HepG2 (cell line): ENCODE measurements around the gene UBE2S. TPM values are rescaled to one million over a fixed set of nuclear protein-coding genes. Genes with fewer than 3 reads are reported as not detected.

Experiments
- ATAC-seq: fragments of 200-7000 bp; cut with Tn5 transposase; 3 replicates; pipeline ENCODE4 v1.9.1; 2020; ENCODE audit warnings: mild to moderate bottlenecking, moderate library complexity
- BruUV-seq: library from RNA; stranded (reverse); fragments of 400-500 nt; replicated peaks from 2 replicates; lab custom pipeline; 2021; lab: Mats Ljungman, UMichigan
- CTCF ChIA-PET: fragments of 300-600 bp; formaldehyde crosslinking; extraction: SDS; loops from one replicate; lab custom pipeline; 2021; ENCODE audit warnings: low total read pairs, inconsistent platforms, low intra/inter-chr PET ratio; lab: Yijun Ruan, JAX
- POLR2A ChIA-PET: fragments of 350-600 bp; sonication (Branson Sonifier 250); formaldehyde crosslinking; loops from one replicate; lab custom pipeline; 2020; ENCODE audit warnings: antibody characterized with exemption, inconsistent platforms; lab: Yijun Ruan, JAX
- DNase-seq: peaks from one replicate; pipeline ENCODE4 v3.0.0-alpha.2; 2015; ENCODE audit warnings: low spot score
- FAIRE-seq: peaks from 3 replicates; lab custom pipeline; 2011; peaks lifted over from hg19 to GRCh38; lab: Jason Lieb, UNC
- H2AFZ ChIP-seq: one replicate; pipeline ENCODE4 v1.6.1; 2011; ENCODE audit warnings: low read length, inconsistent platforms
- H3K27ac ChIP-seq: fragments of 300-600 bp; 3 replicates; pipeline ENCODE4 v1.8.0; 2011; ENCODE audit warnings: mixed run types, mild to moderate bottlenecking, mixed read lengths, low read length, inconsistent platforms; ENCODE audit not compliant: insufficient read depth; ENCODE audit errors: extremely low read length
- H3K27me3 ChIP-seq, 2 experiments: fragments of 200-600 bp in 1 of 2; 2 replicates in 1 of 2; 3 replicates in 1 of 2; pipeline versions ENCODE4 v1.6.0 to v1.8.0; 2011; ENCODE audit warnings: low read length in 2 of 2, mild to moderate bottlenecking in 2 of 2, moderate library complexity in 2 of 2, inconsistent platforms in 1 of 2; ENCODE audit not compliant: insufficient read depth in 2 of 2, control insufficient read depth in 1 of 2
- H3K36me3 ChIP-seq, 2 experiments: fragments of 200-600 bp in 1 of 2; replicated peaks in 1 of 2; 2 replicates in 1 of 2; 3 replicates in 1 of 2; pipeline versions ENCODE4 v1.5.1 to v1.8.0; 2011; ENCODE audit warnings: low read length in 2 of 2, inconsistent platforms in 1 of 2; ENCODE audit not compliant: insufficient read depth in 2 of 2, control insufficient read depth in 1 of 2
- H3K4me1 ChIP-seq: 2 replicates; pipeline ENCODE4 v1.5.1; 2012; ENCODE audit warnings: low read length, inconsistent platforms; ENCODE audit not compliant: insufficient read depth
- H3K4me2 ChIP-seq: 2 replicates; pipeline ENCODE4 v1.6.0; 2011; ENCODE audit warnings: low read depth, low read length, inconsistent platforms
- H3K4me3 ChIP-seq, 3 experiments: fragments of 200-600 bp in 1 of 3; sonication (generic), shearing (Covaris generic) in 1 of 3; replicated peaks in 1 of 3; 2 replicates each; pipeline ENCODE4 v1.5.1; 2011 to 2016; ENCODE audit warnings: low read length in 3 of 3, inconsistent platforms in 2 of 3, low read depth in 2 of 3, mild to moderate bottlenecking in 2 of 3, control low read depth in 1 of 3, mixed read lengths in 1 of 3; ENCODE audit not compliant: insufficient read depth in 1 of 3
- H3K79me2 ChIP-seq: one replicate; pipeline ENCODE4 v1.6.1; 2011; ENCODE audit warnings: low read length, inconsistent platforms; ENCODE audit not compliant: insufficient read depth
- H3K9ac ChIP-seq: 2 replicates; pipeline ENCODE4 v1.6.0; 2011; ENCODE audit warnings: mild to moderate bottlenecking, low read depth, low read length, inconsistent platforms; ENCODE audit not compliant: insufficient read depth
- H3K9me3 ChIP-seq: 2 replicates; pipeline ENCODE4 v1.5.1; 2012; ENCODE audit warnings: mild to moderate bottlenecking, low read length
- H4K20me1 ChIP-seq: 2 replicates; pipeline ENCODE4 v1.6.0; 2011; ENCODE audit warnings: inconsistent platforms, mild to moderate bottlenecking, low read length, moderate library complexity; ENCODE audit not compliant: insufficient read depth
- ARNTL ChIP-seq: sonication (generic); formaldehyde crosslinking; IDR thresholded peaks from 2 replicates; pipeline ENCODE4 v1.4.0; 2020; ENCODE audit warnings: mild to moderate bottlenecking, missing genetic modification reagents
- CC2D1A ChIP-seq: sonication (generic); formaldehyde crosslinking; IDR thresholded peaks from 2 replicates; pipeline ENCODE4 v1.8.1; 2023; ENCODE audit warnings: mild to moderate bottlenecking, missing genetic modification reagents
- FOXC1 ChIP-seq: sonication (generic); formaldehyde crosslinking; IDR thresholded peaks from 2 replicates; pipeline ENCODE4 v1.8.0; 2022; ENCODE audit warnings: mild to moderate bottlenecking, missing genetic modification reagents, borderline replicate concordance
- MXI1 ChIP-seq: IDR thresholded peaks from 3 replicates; pipeline ENCODE4 v1.6.1; 2012; ENCODE audit warnings: low read depth, low read length, inconsistent platforms, borderline replicate concordance
- NCOR1 ChIP-seq: fragments of 200-600 bp; sonication (generic); IDR thresholded peaks from 2 replicates; pipeline ENCODE4 v1.7.0; 2017; ENCODE audit warnings: antibody characterized with exemption, low read length, borderline replicate concordance
- PTBP1 ChIP-seq: fragments of 200-400 bp; formaldehyde crosslinking; IDR thresholded peaks from 2 replicates; pipeline ENCODE4 v1.6.1; 2018; ENCODE audit warnings: low read length, low read depth; ENCODE audit not compliant: poor library complexity, severe bottlenecking
- SNAPC2 ChIP-seq: sonication (generic); formaldehyde crosslinking; IDR thresholded peaks from 2 replicates; pipeline ENCODE4 v1.8.1; 2022; ENCODE audit warnings: mild to moderate bottlenecking, missing genetic modification reagents
- SOX6 ChIP-seq, 2 experiments: fragments of 450-650 bp in 1 of 2; sonication (generic) in 1 of 2; formaldehyde crosslinking in 1 of 2; IDR thresholded peaks; 2 replicates each; pipeline versions ENCODE4 v1.4.0 to v1.6.1; 2017 to 2020; ENCODE audit warnings: antibody characterized with exemption in 1 of 2, mild to moderate bottlenecking in 1 of 2, missing genetic modification reagents in 1 of 2
- SP1 ChIP-seq, 2 experiments: fragments of 450-650 bp in 1 of 2; sonication (generic) in 1 of 2; formaldehyde crosslinking in 1 of 2; IDR thresholded peaks; 2 replicates each; pipeline versions ENCODE4 v1.4.0 to v1.6.1; 2016 to 2020; ENCODE audit warnings: missing genetic modification reagents in 1 of 2
- ZEB1 ChIP-seq: IDR thresholded peaks from 2 replicates; pipeline ENCODE4 v1.6.1; 2012; ENCODE audit warnings: mild to moderate bottlenecking, low read depth, inconsistent platforms; ENCODE audit not compliant: insufficient replicate concordance
- ZNF121 ChIP-seq: sonication (generic); formaldehyde crosslinking; IDR thresholded peaks from 2 replicates; pipeline ENCODE4 v1.5.0; 2020; ENCODE audit warnings: mild to moderate bottlenecking, missing genetic modification reagents
- ZNF256 ChIP-seq: sonication (generic); formaldehyde crosslinking; conservative IDR thresholded peaks from 2 replicates; pipeline ENCODE4 v1.4.0; 2020; ENCODE audit warnings: missing genetic modification reagents
- ZNF263 ChIP-seq: sonication (generic); formaldehyde crosslinking; IDR thresholded peaks from 2 replicates; pipeline ENCODE4 v1.4.0; 2020; ENCODE audit warnings: missing genetic modification reagents
- ZNF878 ChIP-seq: sonication (generic); formaldehyde crosslinking; IDR thresholded peaks from 2 replicates; pipeline ENCODE4 v1.8.1; 2023; ENCODE audit warnings: mild to moderate bottlenecking, missing genetic modification reagents, moderate library complexity
- WGBS: methylation state at CpG from one replicate; pipeline ENCODE4 v1.1.6; 2017; ENCODE audit warnings: low lambda C conversion rate; 5-methylcytosine and 5-hydroxymethylcytosine counted together
- in situ Hi-C: cut with HindIII; loops from 2 replicates; pipeline ENCODE4 v1.10.0; 2017; ENCODE audit warnings: low pct_unique_long_range_greater_than_20kb; ENCODE audit not compliant: extremely low pct_ligation_motif_present
- intact Hi-C: fragments of 100-400 bp; cut with micrococcal nuclease; formaldehyde crosslinking; loops from one replicate; pipeline ENCODE4 v1.10.0; 2022; ENCODE audit not compliant: unreplicated experiment
- polyA plus RNA-seq, 8 experiments: library from polyadenylated mRNA; depleted of rRNA in 3 of 8; stranded (reverse) in 7 of 8; unstranded in 1 of 8; fragments of >200 nt; fragmentation: Illumina TruSeq in 4 of 8; extraction: Trizol in 4 of 8; gene quantifications; 2 replicates each; pipeline versions ENCODE4 v1.2.1 to v1.2.3, GENCODE V29; 2011 to 2016; ENCODE audit warnings: low read depth in 4 of 8, missing spikeins in 1 of 8, mixed read lengths in 1 of 8; ENCODE audit not compliant: insufficient read depth in 1 of 8
- total RNA-seq, 5 experiments: library from RNA; depleted of rRNA; stranded (reverse); fragments of >200 nt; fragmentation: Illumina TruSeq; extraction: Trizol; gene quantifications; 2 replicates each; pipeline ENCODE4 v1.2.3, GENCODE V29; 2016; ENCODE audit warnings: low read depth in 1 of 5
- TF ChIP-seq, protein P1 (sequence below): sonication (generic); formaldehyde crosslinking; IDR thresholded peaks from 2 replicates; pipeline ENCODE4 v1.4.0; 2020; ENCODE audit warnings: missing genetic modification reagents, mild to moderate bottlenecking, borderline replicate concordance
- TF ChIP-seq, protein P2 (sequence below): sonication (generic); formaldehyde crosslinking; IDR thresholded peaks from 2 replicates; pipeline ENCODE4; 2020; ENCODE audit warnings: missing genetic modification reagents, mild to moderate bottlenecking, borderline replicate concordance

Gene UBE2S
- total and polyA plus RNA-seq, 2 of the 13 experiments (the other 11 are each of a cell fraction or from before 2014, with no cell fraction given): 32.2 to 39.3 TPM

DNA sequence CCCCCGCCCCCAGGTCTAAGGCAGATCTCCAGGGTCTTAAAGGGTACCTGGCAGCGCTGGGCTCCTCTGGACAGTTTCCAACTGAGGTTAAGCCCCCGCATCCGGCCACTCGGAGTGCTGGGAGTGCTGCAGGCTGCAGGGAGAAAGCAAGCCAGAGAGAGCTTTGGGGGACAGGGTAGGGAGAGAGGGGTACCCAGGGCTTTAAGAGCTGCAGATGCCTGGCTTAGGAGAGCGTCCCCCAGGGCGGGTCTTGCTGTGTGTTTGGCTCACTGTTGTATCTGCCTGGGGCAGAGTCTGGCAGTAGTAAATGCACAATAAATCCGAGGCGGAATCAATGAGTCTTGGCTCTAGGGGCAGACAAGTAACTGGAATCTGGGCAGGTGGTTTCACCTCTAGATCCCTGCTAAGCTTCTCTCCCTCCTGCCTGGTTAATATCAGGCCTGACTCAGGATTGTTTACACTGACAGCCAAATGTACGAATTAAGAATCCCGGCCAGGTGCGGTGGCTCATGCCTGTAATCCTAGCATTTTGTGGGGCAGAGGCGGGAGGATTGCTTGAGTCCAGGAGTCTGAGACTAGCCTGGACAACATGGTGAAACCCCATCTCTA, 52.3 kb downstream of the UBE2S start:
- WGBS: 16% methylated on average over 5 of the region's 13 CpGs
- BruUV-seq: no TSS peak

More for the DNA sequence above, 52.3 kb downstream of the UBE2S start:
- ChIA-PET POLR2A (no interaction called here), CTCF (no interaction called here)
- H3K4me3 ChIP-seq: no peak overlapping the region
- in situ Hi-C loops (no loop called here), intact Hi-C loops (no loop called here)
- FAIRE-seq (no peak), DNase-seq (no peak), ATAC-seq (no peak)
- no peak overlapping the region for H3K9ac ChIP-seq
- no peak overlapping the region for H3K4me2 ChIP-seq
- no peaks in the 10 kb centered on the region for H3K79me2 ChIP-seq
- peaks cover 19% of the 10 kb centered on the region for H3K4me1 ChIP-seq
- H2AFZ ChIP-seq: no peak overlapping the region
- H3K36me3 ChIP-seq: no peaks in the 10 kb centered on the region
- 0 out of 2 replicates have a peak, but pooled peaks cover 4% of the 10 kb centered on the region for H4K20me1 ChIP-seq
- H3K9me3 ChIP-seq: no peaks in the 10 kb centered on the region
- peaks cover 10 to 66% of the 10 kb centered on the region in 2 experiments; a peak in 4 of 5 replicates for H3K27me3 ChIP-seq
- TF ChIP-seq MXI1: no peak
- no peak for TF ChIP-seq ZNF878 (CRISPR knock-in tag)
- TF ChIP-seq ZNF256 (CRISPR knock-in tag): no peak
- no peak for TF ChIP-seq SOX6 (IDR thresholded peaks at IDR 0.05)
- TF ChIP-seq SOX6 (CRISPR knock-in tag; IDR thresholded peaks at IDR 0.05): no peak
- TF ChIP-seq ZNF263 (CRISPR knock-in tag): no peak
- no peak for TF ChIP-seq NCOR1
- TF ChIP-seq ZNF121 (CRISPR knock-in tag): no peak
- no peak for TF ChIP-seq SNAPC2 (CRISPR knock-in tag)
- TF ChIP-seq FOXC1: no peak
- TF ChIP-seq SP1 (IDR thresholded peaks at IDR 0.05): no peak
- no peak for TF ChIP-seq SP1 (CRISPR knock-in tag; IDR thresholded peaks at IDR 0.05)
- no peak for TF ChIP-seq ARNTL (CRISPR knock-in tag)
- TF ChIP-seq ZEB1: no peak
- no peak for TF ChIP-seq CC2D1A (CRISPR knock-in tag)
- TF ChIP-seq PTBP1: no peak
- TF ChIP-seq, protein P1, sequence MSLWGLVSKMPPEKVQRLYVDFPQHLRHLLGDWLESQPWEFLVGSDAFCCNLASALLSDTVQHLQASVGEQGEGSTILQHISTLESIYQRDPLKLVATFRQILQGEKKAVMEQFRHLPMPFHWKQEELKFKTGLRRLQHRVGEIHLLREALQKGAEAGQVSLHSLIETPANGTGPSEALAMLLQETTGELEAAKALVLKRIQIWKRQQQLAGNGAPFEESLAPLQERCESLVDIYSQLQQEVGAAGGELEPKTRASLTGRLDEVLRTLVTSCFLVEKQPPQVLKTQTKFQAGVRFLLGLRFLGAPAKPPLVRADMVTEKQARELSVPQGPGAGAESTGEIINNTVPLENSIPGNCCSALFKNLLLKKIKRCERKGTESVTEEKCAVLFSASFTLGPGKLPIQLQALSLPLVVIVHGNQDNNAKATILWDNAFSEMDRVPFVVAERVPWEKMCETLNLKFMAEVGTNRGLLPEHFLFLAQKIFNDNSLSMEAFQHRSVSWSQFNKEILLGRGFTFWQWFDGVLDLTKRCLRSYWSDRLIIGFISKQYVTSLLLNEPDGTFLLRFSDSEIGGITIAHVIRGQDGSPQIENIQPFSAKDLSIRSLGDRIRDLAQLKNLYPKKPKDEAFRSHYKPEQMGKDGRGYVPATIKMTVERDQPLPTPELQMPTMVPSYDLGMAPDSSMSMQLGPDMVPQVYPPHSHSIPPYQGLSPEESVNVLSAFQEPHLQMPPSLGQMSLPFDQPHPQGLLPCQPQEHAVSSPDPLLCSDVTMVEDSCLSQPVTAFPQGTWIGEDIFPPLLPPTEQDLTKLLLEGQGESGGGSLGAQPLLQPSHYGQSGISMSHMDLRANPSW (CRISPR knock-in tag): no peak
- TF ChIP-seq, protein P2, sequence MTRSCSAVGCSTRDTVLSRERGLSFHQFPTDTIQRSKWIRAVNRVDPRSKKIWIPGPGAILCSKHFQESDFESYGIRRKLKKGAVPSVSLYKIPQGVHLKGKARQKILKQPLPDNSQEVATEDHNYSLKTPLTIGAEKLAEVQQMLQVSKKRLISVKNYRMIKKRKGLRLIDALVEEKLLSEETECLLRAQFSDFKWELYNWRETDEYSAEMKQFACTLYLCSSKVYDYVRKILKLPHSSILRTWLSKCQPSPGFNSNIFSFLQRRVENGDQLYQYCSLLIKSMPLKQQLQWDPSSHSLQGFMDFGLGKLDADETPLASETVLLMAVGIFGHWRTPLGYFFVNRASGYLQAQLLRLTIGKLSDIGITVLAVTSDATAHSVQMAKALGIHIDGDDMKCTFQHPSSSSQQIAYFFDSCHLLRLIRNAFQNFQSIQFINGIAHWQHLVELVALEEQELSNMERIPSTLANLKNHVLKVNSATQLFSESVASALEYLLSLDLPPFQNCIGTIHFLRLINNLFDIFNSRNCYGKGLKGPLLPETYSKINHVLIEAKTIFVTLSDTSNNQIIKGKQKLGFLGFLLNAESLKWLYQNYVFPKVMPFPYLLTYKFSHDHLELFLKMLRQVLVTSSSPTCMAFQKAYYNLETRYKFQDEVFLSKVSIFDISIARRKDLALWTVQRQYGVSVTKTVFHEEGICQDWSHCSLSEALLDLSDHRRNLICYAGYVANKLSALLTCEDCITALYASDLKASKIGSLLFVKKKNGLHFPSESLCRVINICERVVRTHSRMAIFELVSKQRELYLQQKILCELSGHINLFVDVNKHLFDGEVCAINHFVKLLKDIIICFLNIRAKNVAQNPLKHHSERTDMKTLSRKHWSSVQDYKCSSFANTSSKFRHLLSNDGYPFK (CRISPR knock-in tag): no peak
- H3K27ac ChIP-seq: no peak overlapping the region
